ENCODE results near the gene KLHL8. TPM values are rescaled to one million over a fixed set of nuclear protein-coding genes. Genes with fewer than 3 reads are reported as not detected.

The KLHL8 gene
- total RNA-seq, 2 donors from 2014 or later, result 4.9 to 12.2 TPM

- no peaks in the 10 kb centered on the region for H3K27me3 ChIP-seq (replicated peaks; ENCODE audit: insufficient read depth)
- no peak overlapping the region for H3K27ac ChIP-seq
- H3K36me3 ChIP-seq, result no peaks in the 10 kb centered on the region
- DNase-seq (ENCODE audit: low spot score) (no peak), ATAC-seq (ENCODE audit: insufficient number of reproducible peaks, low FRiP score, low read depth) (no peak)
- peaks cover 0 to 3% of the 10 kb centered on the region in 2 donors for H3K4me1 ChIP-seq (ENCODE audit: control insufficient read depth in 1 of 2, low read depth in 2 of 2)
- no peak overlapping the region for H3K4me3 ChIP-seq
- TF ChIP-seq CTCF (IDR thresholded peaks at IDR 0.05), result no peak
- H3K9me3 ChIP-seq, result no peaks in the 10 kb centered on the region
These were observed 24.3 kb downstream of the KLHL8 start for GRCh38 chr4:87196146-87196545.

DNA sequence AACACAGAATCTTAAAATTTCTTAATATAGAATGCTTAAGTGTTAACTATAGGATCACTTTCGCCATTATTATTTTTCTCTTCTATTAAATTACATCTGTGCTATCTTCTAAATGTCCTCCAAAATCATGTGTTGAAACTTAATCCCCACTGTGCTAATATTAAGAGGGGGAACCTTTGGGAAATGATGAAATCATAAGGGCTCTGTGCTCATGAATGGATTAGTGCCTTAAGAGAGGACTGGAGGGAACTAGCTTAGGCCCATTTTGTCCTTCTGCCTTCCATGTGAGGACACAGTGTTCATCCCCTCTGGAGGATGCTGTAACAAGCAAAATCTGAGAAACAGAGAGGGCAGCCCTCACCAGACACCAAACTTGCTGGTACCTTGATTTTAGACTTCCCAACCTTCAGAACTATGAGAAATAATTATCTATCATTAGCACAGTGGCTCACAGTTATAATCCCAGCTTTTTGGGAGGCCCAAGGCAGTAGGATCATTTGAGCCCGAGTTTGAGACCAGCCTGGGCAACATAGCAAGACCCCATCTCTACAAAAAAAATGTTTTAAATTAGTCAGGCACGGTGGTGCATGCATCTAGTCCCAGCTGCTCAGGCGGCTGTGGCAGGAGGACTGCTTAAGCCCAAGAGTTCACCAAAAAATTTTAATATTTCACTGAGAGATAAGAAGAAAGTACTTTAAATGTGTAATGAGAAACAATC is 26.3 kb downstream of the KLHL8 start:
- H3K27me3 ChIP-seq (replicated peaks; ENCODE audit: insufficient read depth), result no peaks in the 10 kb centered on the region
- H3K36me3 ChIP-seq, result no peaks in the 10 kb centered on the region
- H3K9me3 ChIP-seq, result no peaks in the 10 kb centered on the region
- DNase-seq (ENCODE audit: low spot score) (no peak), ATAC-seq (ENCODE audit: insufficient number of reproducible peaks, low FRiP score, low read depth) (no peak)
- no peak overlapping the region for H3K27ac ChIP-seq
- H3K4me3 ChIP-seq, result no peak overlapping the region
- no peak for TF ChIP-seq CTCF (IDR thresholded peaks at IDR 0.05)
- peaks cover 0 to 3% of the 10 kb centered on the region in 2 donors for H3K4me1 ChIP-seq (ENCODE audit: control insufficient read depth in 1 of 2, low read depth in 2 of 2)

- Histone ChIP-seq H3K4me1 (ENCODE audit: control insufficient read depth in 1 of 2, low read depth in 2 of 2) (peaks cover 0 to 3% of the 10 kb centered on the region in 2 donors), H3K9me3 (no peaks in the 10 kb centered on the region), H3K4me3 (no peak overlapping the region), H3K36me3 (no peaks in the 10 kb centered on the region), H3K27ac (no peak overlapping the region), H3K27me3 (replicated peaks; ENCODE audit: insufficient read depth) (no peaks in the 10 kb centered on the region)
- ATAC-seq (ENCODE audit: insufficient number of reproducible peaks, low FRiP score, low read depth) (no peak), DNase-seq (ENCODE audit: low spot score) (no peak)
- no peak for TF ChIP-seq CTCF (IDR thresholded peaks at IDR 0.05)
These were observed 28.1 kb downstream of the KLHL8 start for GRCh38 chr4:87192145-87192919.

DNA sequence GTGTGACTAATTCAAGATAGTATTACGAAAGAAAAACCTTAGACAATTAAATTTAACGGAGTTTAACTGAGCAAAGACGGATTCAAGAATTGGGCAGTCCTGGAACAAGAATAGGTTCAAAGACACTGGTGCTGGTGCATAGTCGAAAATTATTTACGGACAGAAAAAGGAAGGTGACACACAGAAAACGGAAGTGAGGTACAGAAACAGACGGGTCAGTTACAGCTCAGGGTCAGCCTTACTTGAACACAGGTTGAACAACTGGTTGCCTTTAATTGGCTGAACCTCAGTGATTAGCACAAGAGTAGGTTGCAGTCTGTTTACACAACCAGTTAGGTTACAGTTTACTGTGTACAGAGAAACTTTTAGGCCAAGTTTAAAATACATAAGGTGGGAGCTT is 31.5 kb downstream of the KLHL8 start:
- Histone ChIP-seq H3K4me1 (ENCODE audit: control insufficient read depth in 1 of 2, low read depth in 2 of 2) (peaks cover 0 to 3% of the 10 kb centered on the region in 2 donors), H3K9me3 (no peaks in the 10 kb centered on the region), H3K27me3 (replicated peaks; ENCODE audit: insufficient read depth) (no peaks in the 10 kb centered on the region), H3K4me3 (no peak overlapping the region), H3K27ac (no peak overlapping the region), H3K36me3 (no peaks in the 10 kb centered on the region)
- ATAC-seq (ENCODE audit: insufficient number of reproducible peaks, low FRiP score, low read depth) (no peak), DNase-seq (ENCODE audit: low spot score) (no peak)
- TF ChIP-seq CTCF (IDR thresholded peaks at IDR 0.05), result no peak

DNA sequence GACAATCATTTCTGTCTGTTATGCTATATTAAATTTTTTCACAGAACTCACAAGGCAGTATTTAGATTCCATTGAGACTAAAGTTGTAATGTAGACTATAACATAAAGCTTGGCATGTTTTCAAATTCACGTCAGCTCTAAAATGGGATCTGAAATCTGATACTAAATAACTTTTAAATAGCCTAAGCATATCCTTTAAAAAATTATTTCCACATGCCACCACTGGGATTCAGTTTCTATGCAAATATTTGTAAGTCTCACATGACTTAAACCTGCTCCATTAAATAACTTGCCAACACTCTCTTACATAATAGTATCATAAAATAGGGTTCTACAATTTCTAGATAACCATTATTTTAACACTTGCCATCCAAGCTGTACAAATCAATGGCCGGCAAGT is 32.4 kb downstream of the KLHL8 start:
- no peaks in the 10 kb centered on the region for H3K27me3 ChIP-seq (replicated peaks; ENCODE audit: insufficient read depth)
- no peak overlapping the region for H3K27ac ChIP-seq
- H3K4me1 ChIP-seq (ENCODE audit: control insufficient read depth in 1 of 2, low read depth in 2 of 2), result peaks cover 0 to under 1% of the 10 kb centered on the region in 2 donors
- ATAC-seq (ENCODE audit: insufficient number of reproducible peaks, low FRiP score, low read depth), result no peak
- no peak for DNase-seq (ENCODE audit: low spot score)
- H3K36me3 ChIP-seq, result no peaks in the 10 kb centered on the region
- TF ChIP-seq CTCF (IDR thresholded peaks at IDR 0.05), result no peak
- H3K4me3 ChIP-seq, result no peak overlapping the region
- H3K9me3 ChIP-seq, result no peaks in the 10 kb centered on the region
